K562 (cell line): Measurements from ENCODE around the gene OR6F1. TPM values are rescaled to one million over a fixed set of nuclear protein-coding genes. Genes with fewer than 3 reads are reported as not detected.
"Not testable (repeated sequence)": the region's sequence is repeated elsewhere in the genome, so short reads cannot be mapped to it uniquely, and the experiment has no call there.

ENCODE experiments used
- ATAC-seq: fragments of 200-7000 bp; cut with Tn5 transposase; 3 replicates; pipeline ENCODE4 v1.9.1; 2020; ENCODE audit warnings: moderate library complexity
- BruUV-seq: library from RNA; stranded (reverse); fragments of 400-500 nt; replicated peaks from 2 replicates; lab custom pipeline; 2021; lab: Mats Ljungman, UMichigan
- CTCF ChIA-PET: fragments of 300-600 bp; formaldehyde crosslinking; extraction: SDS; loops from one replicate; lab custom pipeline; 2021; ENCODE audit warnings: low intra/inter-chr PET ratio; lab: Yijun Ruan, JAX
- POLR2A ChIA-PET: fragments of 300-600, 350-650 bp; sonication (Branson Sonifier 250); formaldehyde crosslinking; extraction: SDS; loops from one replicate; lab custom pipeline; 2021; ENCODE audit warnings: antibody characterized with exemption, inconsistent platforms; lab: Yijun Ruan, JAX
- DNase-seq, 4 experiments: peaks; one replicate each; pipeline versions ENCODE4 v3.0.0 to v3.0.0-alpha.2; 2011 to 2018; ENCODE audit warnings: low spot score in 3 of 4, mixed read lengths in 3 of 4; ENCODE audit errors: extremely low read depth in 1 of 4
- FAIRE-seq: peaks from 2 replicates; lab custom pipeline; 2011; peaks lifted over from hg19 to GRCh38; lab: Jason Lieb, UNC
- H2AFZ ChIP-seq: 2 replicates; pipeline ENCODE4 v1.6.0; 2011; ENCODE audit warnings: low read depth, low read length, control low read depth, inconsistent platforms
- H3K27ac ChIP-seq: fragments of 200-600 bp; 3 replicates; pipeline ENCODE4 v1.8.0; 2011; ENCODE audit warnings: low read depth, mild to moderate bottlenecking, control low read depth, inconsistent platforms, low read length, moderate library complexity, mixed read lengths; ENCODE audit errors: extremely low read depth
- H3K27me3 ChIP-seq, 2 experiments: fragments of 300-600 bp in 1 of 2; 2 replicates in 1 of 2; 3 replicates in 1 of 2; pipeline versions ENCODE4 v1.6.0 to v1.8.0; 2011; ENCODE audit warnings: inconsistent platforms in 2 of 2, low read length in 2 of 2, mild to moderate bottlenecking in 1 of 2, mixed read lengths in 1 of 2, moderate library complexity in 1 of 2; ENCODE audit not compliant: control insufficient read depth in 2 of 2, insufficient read depth in 2 of 2
- H3K36me3 ChIP-seq: fragments of 300-600 bp; 3 replicates; pipeline ENCODE4 v1.8.0; 2011; ENCODE audit warnings: mild to moderate bottlenecking, low read length, inconsistent platforms; ENCODE audit not compliant: control insufficient read depth, insufficient read depth
- H3K4me1 ChIP-seq, 2 experiments: fragments of 200-600 bp in 1 of 2; replicated peaks in 1 of 2; 2 replicates in 1 of 2; 3 replicates in 1 of 2; pipeline versions ENCODE4 v1.5.1 to v1.8.0; 2011; ENCODE audit warnings: inconsistent platforms in 2 of 2, low read length in 2 of 2, mild to moderate bottlenecking in 1 of 2, mixed read lengths in 1 of 2, moderate library complexity in 1 of 2; ENCODE audit not compliant: control insufficient read depth in 2 of 2, insufficient read depth in 2 of 2
- H3K4me2 ChIP-seq: 2 replicates; pipeline ENCODE4 v1.6.1; 2011; ENCODE audit warnings: low read length, control low read depth, inconsistent platforms, mixed read lengths; ENCODE audit not compliant: insufficient read depth
- H3K4me3 ChIP-seq: fragments of 200-600 bp; sonication (generic), shearing (Covaris generic); 2 replicates; pipeline ENCODE4 v1.5.1; 2016; ENCODE audit warnings: control low read depth, inconsistent platforms
- H3K79me2 ChIP-seq: fragments of 200-600 bp; 3 replicates; pipeline ENCODE4 v1.8.0; 2011; ENCODE audit warnings: low read length, inconsistent platforms; ENCODE audit not compliant: control insufficient read depth, insufficient read depth
- H3K9ac ChIP-seq, 2 experiments: 2 replicates each; pipeline versions ENCODE4 v1.6.0 to v1.6.1; 2011; ENCODE audit warnings: low read depth in 2 of 2, low read length in 2 of 2, control low read depth in 1 of 2, inconsistent platforms in 1 of 2, mild to moderate bottlenecking in 1 of 2, mixed read lengths in 1 of 2; ENCODE audit not compliant: insufficient read depth in 1 of 2
- H3K9me1 ChIP-seq: one replicate; pipeline ENCODE4 v1.6.0; 2011; ENCODE audit warnings: inconsistent platforms, mild to moderate bottlenecking, low read length, moderate library complexity; ENCODE audit not compliant: control insufficient read depth, insufficient read depth
- H3K9me3 ChIP-seq: replicated peaks from 2 replicates; pipeline ENCODE4 v1.5.1; 2011; ENCODE audit warnings: low read depth, low read length, inconsistent platforms; ENCODE audit not compliant: control insufficient read depth, insufficient read depth
- H4K20me1 ChIP-seq: replicated peaks from 2 replicates; pipeline ENCODE4 v1.6.1; 2011; ENCODE audit warnings: low read length, inconsistent platforms, mixed read lengths; ENCODE audit not compliant: control insufficient read depth, insufficient read depth
- BDP1 ChIP-seq: IDR thresholded peaks from 3 replicates; pipeline ENCODE4 v1.6.1; 2011; ENCODE audit not compliant: insufficient read length, insufficient read depth
- MEIS2 ChIP-seq: fragments of 450-650 bp; IDR thresholded peaks from 2 replicates; pipeline ENCODE4 v1.6.1; 2014; ENCODE audit warnings: mild to moderate bottlenecking; ENCODE audit not compliant: partially characterized antibody
- MIER1 ChIP-seq: fragments of 450-650 bp; IDR thresholded peaks from 2 replicates; pipeline ENCODE4 v1.6.1; 2016; ENCODE audit warnings: antibody characterized with exemption, mild to moderate bottlenecking, low read depth
- SRF ChIP-seq, 2 experiments: fragments of 250-450, 450-650 bp in 1 of 2; sonication (Bioruptor Pico) in 1 of 2; sonication (generic) in 1 of 2; formaldehyde crosslinking; IDR thresholded peaks; 2 replicates each; pipeline versions ENCODE4 v1.5.0 to v1.5.1; 2020 to 2022; ENCODE audit warnings: mild to moderate bottlenecking in 1 of 2, missing genetic modification reagents in 1 of 2
- TEAD2 ChIP-seq: fragments of 450-650 bp; IDR thresholded peaks from 2 replicates; pipeline ENCODE4 v1.6.1; 2016; ENCODE audit warnings: missing genetic modification characterization, control low read depth, missing compliant biosample characterization
- WGBS: fragments of 100-300 bp; shearing (Covaris generic); methylation state at CpG from one replicate; pipeline ENCODE4 v1.1.6; 2016; ENCODE audit warnings: low coverage, mixed read lengths; ENCODE audit not compliant: insufficient coverage; ENCODE audit errors: missing lambda C conversion rate; 5-methylcytosine and 5-hydroxymethylcytosine counted together
- in situ Hi-C: fragments of 300-500 bp; cut with MboI; formaldehyde crosslinking; loops from 4 replicates; pipeline ENCODE4 v1.15.0; 2018; ENCODE audit warnings: inconsistent platforms, mixed read lengths
- intact Hi-C: fragments of 100-400 bp; cut with micrococcal nuclease; formaldehyde crosslinking; loops from 2 replicates; pipeline ENCODE4 v1.14.2; 2022
- polyA plus RNA-seq, 8 experiments: library from polyadenylated mRNA; depleted of rRNA in 4 of 8; stranded (reverse) in 5 of 8; unstranded in 3 of 8; fragments of >200 nt; fragmentation: Nextera tagmentation in 2 of 8; fragmentation: Illumina TruSeq in 1 of 8; extraction: Ambion mirVana in 2 of 8; extraction: Trizol in 1 of 8; gene quantifications; 2 replicates each; pipeline versions ENCODE4 v1.2.1 to v1.2.3, GENCODE V29; 2011 to 2014; ENCODE audit warnings: inconsistent platforms in 1 of 8, missing spikeins in 1 of 8
- total RNA-seq, 7 experiments: library from RNA; depleted of rRNA in 6 of 7; stranded (reverse); fragments of >200 nt in 6 of 7; fragmentation: Illumina TruSeq in 2 of 7; extraction: Trizol in 2 of 7; gene quantifications; 2 replicates each; pipeline versions ENCODE4 v1.2.1 to v1.2.3, GENCODE V29; 2011 to 2021; ENCODE audit warnings: low replicate concordance in 1 of 7

Gene OR6F1
- total and polyA plus RNA-seq, 9 of the 15 experiments (the other 6 are each of a cell fraction or from before 2014, with no cell fraction given): not detected

DNA sequence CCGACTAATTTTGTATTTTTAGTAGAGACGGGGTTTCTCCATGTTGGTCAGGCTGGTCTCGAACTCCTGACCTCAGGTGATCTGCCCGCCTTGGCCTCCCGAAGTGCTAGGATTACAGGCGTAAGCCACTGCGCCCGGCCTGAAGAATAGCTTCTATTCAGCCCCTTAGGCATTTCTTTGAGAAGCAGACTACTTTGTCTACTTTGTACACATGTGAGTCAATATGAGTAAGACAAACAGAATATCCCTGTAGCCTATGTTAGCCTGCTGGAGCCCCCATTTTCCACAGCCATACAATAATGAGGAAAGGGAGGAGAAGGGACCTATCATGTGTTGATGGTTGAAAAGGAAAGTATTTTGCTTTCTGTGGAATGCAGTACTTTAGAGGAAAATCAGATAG lies 5.8 kb downstream of the OR6F1 start:
- H3K9me3 ChIP-seq, intact Hi-C loops, H3K4me3 ChIP-seq, in situ Hi-C loops, H3K79me2 ChIP-seq, POLR2A ChIA-PET, H3K9me1 ChIP-seq, H3K4me2 ChIP-seq, H3K9ac ChIP-seq, H3K4me1 ChIP-seq, H2AFZ ChIP-seq, BruUV-seq, FAIRE-seq, DNase-seq, ATAC-seq, H3K36me3 ChIP-seq, H3K27ac ChIP-seq, H4K20me1 ChIP-seq, H3K27me3 ChIP-seq: not testable (repeated sequence)
- CTCF ChIA-PET: interaction anchor here (0.7 kb wide), 1 partner anchor 70 kb away, joined by 3 read pairs; no protein-coding TSS in a partner anchor
- 2% methylated on average over 5 of the region's 8 CpGs for WGBS

DNA sequence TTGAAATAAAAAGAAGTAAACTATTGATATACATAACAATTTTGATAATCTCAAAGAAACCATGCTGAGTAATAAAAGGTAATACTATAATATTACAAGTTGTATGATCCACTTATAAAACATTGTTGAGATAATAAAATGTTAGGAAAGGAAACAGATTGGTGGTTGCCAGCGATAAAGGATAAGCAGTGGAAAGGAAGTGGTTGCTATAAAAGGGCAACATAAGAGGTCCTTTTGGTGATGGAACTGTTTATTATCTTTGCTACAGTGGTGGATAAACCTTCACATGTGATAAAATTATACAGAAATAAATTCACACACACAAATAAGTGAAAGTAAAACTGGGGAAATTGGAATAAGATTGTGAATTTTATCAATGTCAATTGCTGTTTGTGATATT lies 15.1 kb downstream of the OR6F1 start:
- in situ Hi-C loops: no loop called here
- Histone ChIP-seq H3K27me3 (no peaks in the 10 kb centered on the region), H2AFZ (no peak overlapping the region), H3K9ac (no peak overlapping the region), H4K20me1 (no peaks in the 10 kb centered on the region), H3K79me2 (no peaks in the 10 kb centered on the region), H3K9me3 (peaks cover 6% of the 10 kb centered on the region), H3K9me1 (no peaks in the 10 kb centered on the region), H3K4me1 (no peaks in the 10 kb centered on the region), H3K4me2 (no peak overlapping the region), H3K4me3 (no peak overlapping the region), H3K27ac (no peak overlapping the region), H3K36me3 (no peaks in the 10 kb centered on the region)
- 0% methylated on average over 1 of the region's 1 CpG for WGBS
- ChIA-PET POLR2A (no interaction called here), CTCF (no interaction called here)
- TF ChIP-seq MEIS2 (no peak), TEAD2 (tag) (no peak), BDP1 (no peak), SRF (CRISPR knock-in tag; IDR thresholded peaks at IDR 0.05) (no peak), MIER1 (no peak)
- no peak for FAIRE-seq
- BruUV-seq: no TSS peak
- intact Hi-C loops: no loop called here
- ATAC-seq: no peak
- no peak for DNase-seq
